K562 (cell line): ENCODE results near the gene AMZ1. TPM values are rescaled to one million over a fixed set of nuclear protein-coding genes. Genes with fewer than 3 reads are reported as not detected.
A peak's percentile ranks its signal among the peaks of the same experiment; 100 is the strongest.

Experiments
- CTCF ChIP-seq, 3 experiments: IDR thresholded peaks in 2 of 3; conservative IDR thresholded peaks in 1 of 3; 2 replicates each; pipeline ENCODE4 v1.5.1; 2011 to 2012; ENCODE audit warnings: low read length in 3 of 3, mild to moderate bottlenecking in 3 of 3, control low read depth in 2 of 3, improper control_type of control experiment in 1 of 3, inconsistent platforms in 1 of 3, low read depth in 1 of 3, mixed read lengths in 1 of 3, moderate library complexity in 1 of 3; ENCODE audit not compliant: insufficient read depth in 2 of 3
- EGR1 ChIP-seq: fragments of 450-650 bp; conservative IDR thresholded peaks from 2 replicates; pipeline ENCODE4 v1.6.1; 2017; ENCODE audit warnings: mild to moderate bottlenecking
- L3MBTL2 ChIP-seq: fragments of 450-650 bp; IDR thresholded peaks from 2 replicates; pipeline ENCODE4 v1.6.1; 2016; ENCODE audit warnings: mild to moderate bottlenecking, moderate library complexity
- MEIS2 ChIP-seq: fragments of 450-650 bp; IDR thresholded peaks from 2 replicates; pipeline ENCODE4 v1.6.1; 2014; ENCODE audit warnings: mild to moderate bottlenecking; ENCODE audit not compliant: partially characterized antibody
- MGA ChIP-seq: fragments of 450-650 bp; IDR thresholded peaks from 2 replicates; pipeline ENCODE4 v1.6.1; 2016; ENCODE audit warnings: mild to moderate bottlenecking, moderate library complexity
- TFAP4 ChIP-seq: sonication (generic); formaldehyde crosslinking; IDR thresholded peaks from 2 replicates; pipeline ENCODE4 v1.8.0; 2022; ENCODE audit warnings: missing genetic modification reagents, mild to moderate bottlenecking, moderate library complexity, borderline replicate concordance
- ZBTB49 ChIP-seq: sonication (generic); formaldehyde crosslinking; IDR thresholded peaks from 2 replicates; pipeline ENCODE4 v1.8.0; 2022; ENCODE audit warnings: missing genetic modification reagents, mild to moderate bottlenecking, borderline replicate concordance
- ZNF282 ChIP-seq: sonication (generic); formaldehyde crosslinking; IDR thresholded peaks from 2 replicates; pipeline ENCODE4 v1.8.1; 2023; ENCODE audit warnings: missing genetic modification reagents
- polyA plus RNA-seq, 8 experiments: library from polyadenylated mRNA; depleted of rRNA in 4 of 8; stranded (reverse) in 5 of 8; unstranded in 3 of 8; fragments of >200 nt; fragmentation: Nextera tagmentation in 2 of 8; fragmentation: Illumina TruSeq in 1 of 8; extraction: Ambion mirVana in 2 of 8; extraction: Trizol in 1 of 8; gene quantifications; 2 replicates each; pipeline versions ENCODE4 v1.2.1 to v1.2.3, GENCODE V29; 2011 to 2014; ENCODE audit warnings: inconsistent platforms in 1 of 8, missing spikeins in 1 of 8
- total RNA-seq, 7 experiments: library from RNA; depleted of rRNA in 6 of 7; stranded (reverse); fragments of >200 nt in 6 of 7; fragmentation: Illumina TruSeq in 2 of 7; extraction: Trizol in 2 of 7; gene quantifications; 2 replicates each; pipeline versions ENCODE4 v1.2.1 to v1.2.3, GENCODE V29; 2011 to 2021; ENCODE audit warnings: low replicate concordance in 1 of 7

AMZ1 gene
- total and polyA plus RNA-seq, 9 of the 15 experiments (the other 6 are each of a cell fraction or from before 2014, with no cell fraction given) = not detected

DNA sequence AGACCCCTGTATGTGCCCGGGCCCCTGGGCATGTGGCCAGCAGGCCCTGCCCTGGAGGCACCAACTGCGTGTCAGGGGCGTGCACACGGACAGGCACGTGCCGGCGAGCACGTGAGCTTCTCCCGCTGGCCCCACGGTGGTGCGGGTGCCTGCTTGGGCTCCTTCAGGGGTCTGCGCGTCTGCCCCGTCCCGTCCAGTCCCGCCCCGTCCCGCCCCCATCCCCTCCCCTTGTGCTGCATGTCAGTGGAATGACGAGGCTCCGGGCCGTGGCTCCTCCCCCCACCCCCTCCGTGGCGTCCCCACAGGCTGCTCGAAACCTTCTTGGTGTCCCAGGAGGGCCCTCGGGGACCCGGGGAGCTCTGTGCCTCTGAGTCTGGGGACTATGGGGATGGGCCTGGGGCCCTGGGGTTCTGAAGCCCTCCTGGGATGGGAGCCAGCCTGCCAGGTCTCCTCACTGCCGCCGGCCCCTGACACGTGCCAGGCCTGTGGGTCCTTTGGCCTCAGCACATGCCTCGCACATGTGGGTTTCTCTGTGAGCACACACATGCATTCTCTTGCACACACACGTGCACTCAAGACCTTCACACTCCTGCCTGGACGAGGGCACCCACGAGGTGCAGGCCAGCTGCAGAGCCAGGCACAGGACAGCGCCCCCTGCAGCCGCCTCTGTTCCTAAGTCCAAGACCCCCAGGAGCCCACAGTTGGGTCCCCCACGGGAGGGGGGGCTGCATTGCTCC lies 27.5 kb upstream of the AMZ1 start (continued):
- TF ChIP-seq MGA = peak; percentile 97
- TF ChIP-seq L3MBTL2 = peak; percentile 94
- no peak for TF ChIP-seq MEIS2
- TF ChIP-seq TFAP4 (CRISPR knock-in tag) = peak; percentile 59; the same call in 1 of the 2 replicates
- TF ChIP-seq EGR1 = no peak
- TF ChIP-seq CTCF (IDR thresholded peaks at IDR 0.05 in 2 of 3, conservative IDR thresholded peaks at IDR 0.05 in 1 of 3; ENCODE audit: insufficient read depth in 2 of 3, low read depth in 1 of 3, low read length in 3 of 3) = peak; percentile 43 to 82 (median 53)
- peak; percentile 51; the same call in 1 of the 2 replicates for TF ChIP-seq ZNF282 (CRISPR knock-in tag)
- peak; percentile 34; the same call in 1 of the 2 replicates for TF ChIP-seq ZBTB49 (CRISPR knock-in tag)
